Measurements from ENCODE around the gene COL23A1.

COL23A1 gene

GRCh38 chr5:178533136-178533535 lies 57.1 kb downstream of the COL23A1 start:
- no peak for DNase-seq (ENCODE audit: low read depth)
- no peak for TF ChIP-seq CTCF (conservative IDR thresholded peaks at IDR 0.05; ENCODE audit: low read depth, low read length)
- H3K4me3 ChIP-seq (ENCODE audit: low read length) = no peak overlapping the region

GRCh38 chr5:178532666-178533065 lies 57.5 kb downstream of the COL23A1 start:
- no peak for TF ChIP-seq CTCF (conservative IDR thresholded peaks at IDR 0.05; ENCODE audit: low read depth, low read length)
- no peak overlapping the region for H3K4me3 ChIP-seq (ENCODE audit: low read length)
- DNase-seq (ENCODE audit: low read depth) = no peak

GRCh38 chr5:178532236-178532635 lies 58.0 kb downstream of the COL23A1 start:
- H3K4me3 ChIP-seq (ENCODE audit: low read length) = no peak overlapping the region
- DNase-seq (ENCODE audit: low read depth) = no peak
- no peak for TF ChIP-seq CTCF (conservative IDR thresholded peaks at IDR 0.05; ENCODE audit: low read depth, low read length)

GRCh38 chr5:178531786-178532185 lies 58.4 kb downstream of the COL23A1 start:
- no peak for TF ChIP-seq CTCF (conservative IDR thresholded peaks at IDR 0.05; ENCODE audit: low read depth, low read length)
- H3K4me3 ChIP-seq (ENCODE audit: low read length) = no peak overlapping the region
- DNase-seq (ENCODE audit: low read depth) = no peak

- no peak for TF ChIP-seq CTCF (conservative IDR thresholded peaks at IDR 0.05; ENCODE audit: low read depth, low read length)
- no peak overlapping the region for H3K4me3 ChIP-seq (ENCODE audit: low read length)
- no peak for DNase-seq (ENCODE audit: low read depth)
Measured at GRCh38 chr5:178530526-178530925, 59.7 kb downstream of the COL23A1 start.

- no peak overlapping the region for H3K4me3 ChIP-seq (ENCODE audit: low read length)
- no peak for TF ChIP-seq CTCF (conservative IDR thresholded peaks at IDR 0.05; ENCODE audit: low read depth, low read length)
Measured at GRCh38 chr5:178529080-178529479, 61.1 kb downstream of the COL23A1 start.

GRCh38 chr5:178527458-178528307 lies 62.5 kb downstream of the COL23A1 start:
- no peak for DNase-seq (ENCODE audit: low read depth)
- TF ChIP-seq CTCF (conservative IDR thresholded peaks at IDR 0.05; ENCODE audit: low read depth, low read length) = no peak
- H3K4me3 ChIP-seq (ENCODE audit: low read length) = no peak overlapping the region

More at GRCh38 chr5:178529080-178529479, 61.1 kb downstream of the COL23A1 start:
- no peak for DNase-seq (ENCODE audit: low read depth)
